Activated CD8-positive, alpha-beta T cell treated with anti-CD3 and anti-CD28 coated beads, Interleukin-2, amount 10 ng/mL, durations not matched to agents 7 days and 5 days (primary cell): ENCODE results near the gene SZRD1. TPM values are rescaled to one million over a fixed set of nuclear protein-coding genes. Genes with fewer than 3 reads are reported as not detected.

ENCODE experiments used
- ATAC-seq: fragments of 150-1000 bp; cut with Tn5 transposase; one replicate; pipeline ENCODE4 v1.10.0; 2021; ENCODE audit warnings: moderate library complexity
- CTCF ChIA-PET: fragments of 350-600 bp; sonication (Branson Sonifier 250); formaldehyde crosslinking; loops from one replicate; lab custom pipeline; 2021; ENCODE audit warnings: antibody characterized with exemption; lab: Charles Lee
- POLR2A ChIA-PET: fragments of 350-600 bp; sonication (Branson Sonifier 250); formaldehyde crosslinking; loops from one replicate; lab custom pipeline; 2021; ENCODE audit warnings: antibody characterized with exemption; lab: Charles Lee
- DNase-seq: peaks from one replicate; pipeline ENCODE4 v3.0.0-alpha.2; 2020
- H3K27ac Mint-ChIP-seq: one replicate; pipeline ENCODE4 v1.8.0; 2021; ENCODE audit warnings: mild to moderate bottlenecking, mixed read lengths
- H3K27me3 Mint-ChIP-seq: one replicate; pipeline ENCODE4 v1.8.0; 2021; ENCODE audit warnings: low read depth, mixed read lengths
- H3K36me3 Mint-ChIP-seq: one replicate; pipeline ENCODE4 v1.8.0; 2021; ENCODE audit warnings: low read depth, mixed read lengths
- H3K4me1 Mint-ChIP-seq: one replicate; pipeline ENCODE4 v1.8.0; 2021; ENCODE audit warnings: low read depth, mixed read lengths
- H3K4me3 Mint-ChIP-seq: one replicate; pipeline ENCODE4 v1.8.0; 2021; ENCODE audit warnings: mild to moderate bottlenecking, mixed read lengths
- H3K9me3 Mint-ChIP-seq: one replicate; pipeline ENCODE4 v1.8.0; 2022; ENCODE audit warnings: mixed read lengths; ENCODE audit not compliant: insufficient read depth
- total RNA-seq, 2 experiments: library from RNA; stranded (reverse); gene quantifications; one replicate each; pipeline ENCODE4 v1.2.3, GENCODE V29; 2021

The SZRD1 gene
- total RNA-seq, 2 experiments from 2014 or later = 171 to 176 TPM

- Mint-ChIP-seq H3K4me3 (peak overlapping the region; percentile 97), H3K9me3 (no peaks in the 10 kb centered on the region), H3K4me1 (peaks cover 56% of the 10 kb centered on the region), H3K27me3 (no peaks in the 10 kb centered on the region), H3K36me3 (peaks cover 43% of the 10 kb centered on the region), H3K27ac (peak overlapping the region; percentile 30)
- ATAC-seq (no peak), DNase-seq (no peak)
- POLR2A ChIA-PET = interaction anchor here (4.1 kb wide), 1 partner anchor 71 kb away, joined by 20 read pairs; the partner anchor contains the start of gene NECAP2
- CTCF ChIA-PET = interaction anchor here (1.4 to 8.0 kb wide), 2 partner anchors 17 to 51 kb away, joined by 4 to 120 read pairs; partner anchors contain the start of gene FBXO42
Measured at GRCh38 chr1:16369821-16370220, 2.8 kb downstream of the SZRD1 start.

- ATAC-seq (peak; percentile 2), DNase-seq (peak; percentile 31)
- peaks cover 46% of the 10 kb centered on the region for H3K36me3 Mint-ChIP-seq
- peaks cover 69% of the 10 kb centered on the region for H3K4me1 Mint-ChIP-seq
- H3K4me3 Mint-ChIP-seq = peak overlapping the region; percentile 61
- no peaks in the 10 kb centered on the region for H3K27me3 Mint-ChIP-seq
- H3K27ac Mint-ChIP-seq = peak overlapping the region; percentile 82
- ChIA-PET POLR2A (interaction anchor here (0.5 to 1.4 kb wide), 3 partner anchors 15 to 132 kb away, joined by 3 to 6 read pairs (median 3); partner anchors contain the start of gene NECAP2), CTCF (interaction anchor here (0.8 kb wide), 1 partner anchor 68 kb away, joined by 3 read pairs; no protein-coding TSS in a partner anchor)
- H3K9me3 Mint-ChIP-seq = no peaks in the 10 kb centered on the region
Measured at GRCh38 chr1:16371725-16372124, 4.7 kb downstream of the SZRD1 start.

GRCh38 chr1:16372535-16373285 is 5.7 kb downstream of the SZRD1 start:
- Mint-ChIP-seq H3K4me1 (peaks cover 74% of the 10 kb centered on the region), H3K4me3 (peak overlapping the region; percentile 61), H3K27ac (peak overlapping the region; percentile 82), H3K36me3 (peaks cover 49% of the 10 kb centered on the region), H3K9me3 (no peaks in the 10 kb centered on the region), H3K27me3 (no peaks in the 10 kb centered on the region)
- DNase-seq (no peak), ATAC-seq (no peak)
- CTCF ChIA-PET = interaction anchor here (0.7 to 1.3 kb wide), 4 partner anchors 10 to 294 kb away, joined by 3 to 4 read pairs (median 3); no protein-coding TSS in a partner anchor
- POLR2A ChIA-PET = interaction anchor here (0.7 to 1.4 kb wide), 3 partner anchors 14 to 68 kb away, joined by 3 to 6 read pairs (median 3); partner anchors contain the start of gene NECAP2

- ATAC-seq = no peak
- ChIA-PET POLR2A (interaction anchor here (0.6 to 1.3 kb wide), 3 partner anchors 46 to 66 kb away, joined by 3 to 5 read pairs (median 4); partner anchors contain the start of gene NECAP2), CTCF (interaction anchor here (0.8 to 2.0 kb wide), 2 partner anchors 11 to 17 kb away, joined by 3 to 5 read pairs; no protein-coding TSS in a partner anchor)
- DNase-seq = no peak
- no peaks in the 10 kb centered on the region for H3K9me3 Mint-ChIP-seq
- H3K27me3 Mint-ChIP-seq = no peaks in the 10 kb centered on the region
- H3K4me3 Mint-ChIP-seq = no peak overlapping the region
- peak overlapping the region; percentile 41 for H3K27ac Mint-ChIP-seq
- peaks cover 69% of the 10 kb centered on the region for H3K4me1 Mint-ChIP-seq
- peaks cover 38% of the 10 kb centered on the region for H3K36me3 Mint-ChIP-seq
Measured at GRCh38 chr1:16374266-16374665, 7.2 kb downstream of the SZRD1 start.

GRCh38 chr1:16375521-16376340 is 8.7 kb downstream of the SZRD1 start:
- H3K27ac Mint-ChIP-seq = peak overlapping the region; percentile 13
- H3K4me3 Mint-ChIP-seq = no peak overlapping the region
- ChIA-PET POLR2A (interaction anchor here (0.6 to 1.8 kb wide), 4 partner anchors 8 to 65 kb away, joined by 3 to 7 read pairs (median 4); partner anchors contain the start of gene FBXO42), CTCF (interaction anchor here (0.6 to 2.8 kb wide), 4 partner anchors 8 to 311 kb away, joined by 3 to 9 read pairs (median 4); partner anchors contain the start of gene NECAP2)
- H3K9me3 Mint-ChIP-seq = no peaks in the 10 kb centered on the region
- peaks cover 39% of the 10 kb centered on the region for H3K36me3 Mint-ChIP-seq
- DNase-seq (no peak), ATAC-seq (no peak)
- H3K27me3 Mint-ChIP-seq = no peaks in the 10 kb centered on the region
- peaks cover 58% of the 10 kb centered on the region for H3K4me1 Mint-ChIP-seq

GRCh38 chr1:16376971-16377370 is 9.9 kb downstream of the SZRD1 start:
- POLR2A ChIA-PET = interaction anchor here (0.7 to 1.8 kb wide), 2 partner anchors 9 to 13 kb away, joined by 3 to 7 read pairs; no protein-coding TSS in a partner anchor
- Mint-ChIP-seq H3K9me3 (no peaks in the 10 kb centered on the region), H3K4me1 (peaks cover 46% of the 10 kb centered on the region), H3K4me3 (no peak overlapping the region), H3K27me3 (no peaks in the 10 kb centered on the region), H3K36me3 (peaks cover 34% of the 10 kb centered on the region), H3K27ac (no peak overlapping the region)
- CTCF ChIA-PET = interaction anchor here (2.8 kb wide), 1 partner anchor 63 kb away, joined by 9 read pairs; the partner anchor contains the start of gene NECAP2
- no peak for DNase-seq
- no peak for ATAC-seq

GRCh38 chr1:16378443-16378842 is 11.4 kb downstream of the SZRD1 start:
- peaks cover 37% of the 10 kb centered on the region for H3K4me1 Mint-ChIP-seq
- no peak for ATAC-seq
- no peaks in the 10 kb centered on the region for H3K9me3 Mint-ChIP-seq
- ChIA-PET CTCF (no interaction called here), POLR2A (no interaction called here)
- no peak for DNase-seq
- no peaks in the 10 kb centered on the region for H3K27me3 Mint-ChIP-seq
- no peak overlapping the region for H3K27ac Mint-ChIP-seq
- peaks cover 28% of the 10 kb centered on the region for H3K36me3 Mint-ChIP-seq
- H3K4me3 Mint-ChIP-seq = no peak overlapping the region

- ATAC-seq = no peak
- CTCF ChIA-PET = interaction anchor here (0.7 to 1.3 kb wide), 2 partner anchors 15 to 29 kb away, joined by 3 read pairs; partner anchors contain the start of gene FBXO42
- no peaks in the 10 kb centered on the region for H3K9me3 Mint-ChIP-seq
Measured at GRCh38 chr1:16380868-16381267, 13.8 kb downstream of the SZRD1 start.

GRCh38 chr1:16383888-16384287 is 16.8 kb downstream of the SZRD1 start:
- H3K27ac Mint-ChIP-seq = peak overlapping the region; percentile 71
- ChIA-PET CTCF (no interaction called here), POLR2A (no interaction called here)
- peaks cover 47% of the 10 kb centered on the region for H3K4me1 Mint-ChIP-seq
- DNase-seq = no peak
- no peak overlapping the region for H3K4me3 Mint-ChIP-seq
- H3K9me3 Mint-ChIP-seq = no peaks in the 10 kb centered on the region
- ATAC-seq = no peak
- no peaks in the 10 kb centered on the region for H3K27me3 Mint-ChIP-seq
- peaks cover 22% of the 10 kb centered on the region for H3K36me3 Mint-ChIP-seq

More at GRCh38 chr1:16380868-16381267, 13.8 kb downstream of the SZRD1 start:
- POLR2A ChIA-PET = interaction anchor here (1.3 kb wide), 1 partner anchor 13 kb away, joined by 4 read pairs; the partner anchor contains the start of gene SZRD1
- H3K4me1 Mint-ChIP-seq = peaks cover 37% of the 10 kb centered on the region
- peaks cover 22% of the 10 kb centered on the region for H3K36me3 Mint-ChIP-seq
- no peak for DNase-seq
- H3K27me3 Mint-ChIP-seq = no peaks in the 10 kb centered on the region
- no peak overlapping the region for H3K4me3 Mint-ChIP-seq
- no peak overlapping the region for H3K27ac Mint-ChIP-seq

- no peak for DNase-seq
- Mint-ChIP-seq H3K27ac (peak overlapping the region; percentile 60), H3K36me3 (peaks cover 27% of the 10 kb centered on the region), H3K27me3 (no peaks in the 10 kb centered on the region), H3K4me1 (peaks cover 59% of the 10 kb centered on the region), H3K4me3 (no peak overlapping the region), H3K9me3 (no peaks in the 10 kb centered on the region)
- POLR2A ChIA-PET = interaction anchor here (0.8 to 2.9 kb wide), 3 partner anchors 14 to 55 kb away, joined by 3 to 15 read pairs (median 10); partner anchors contain the start of gene NECAP2
- CTCF ChIA-PET = interaction anchor here (1.3 to 1.4 kb wide), 2 partner anchors 10 to 23 kb away, joined by 3 to 5 read pairs; no protein-coding TSS in a partner anchor
- ATAC-seq = peak; percentile 25
Measured at GRCh38 chr1:16385659-16386453, 18.8 kb downstream of the SZRD1 start.
